H1 (cell line): ENCODE measurements around the gene TMEM151A. TPM values are rescaled to one million over a fixed set of nuclear protein-coding genes. Genes with fewer than 3 reads are reported as not detected.

Experiments used
- CTCF ChIA-PET: fragments of 300-600 bp; sonication (Branson Sonifier 250); formaldehyde crosslinking; loops from one replicate; lab custom pipeline; 2021; ENCODE audit not compliant: partially characterized antibody; lab: Charles Lee
- POLR2A ChIA-PET: fragments of 300-600 bp; sonication (Branson Sonifier 250); formaldehyde crosslinking; loops from one replicate; lab custom pipeline; 2021; ENCODE audit warnings: inconsistent platforms; ENCODE audit not compliant: partially characterized antibody; lab: Charles Lee
- DNase-seq, 2 experiments: peaks; one replicate each; pipeline versions ENCODE4 v3.0.0 to v3.0.0-alpha.2; 2010 to 2022; ENCODE audit warnings: low spot score in 2 of 2, low read depth in 1 of 2, mixed read lengths in 1 of 2
- FAIRE-seq: peaks from 2 replicates; lab custom pipeline; 2011; peaks lifted over from hg19 to GRCh38; lab: Jason Lieb, UNC
- H2AFZ ChIP-seq: 2 replicates; pipeline ENCODE4 v1.8.1; 2012; ENCODE audit warnings: low read length, inconsistent platforms
- H2AK5ac ChIP-seq: 2 replicates; pipeline ENCODE4 v1.6.1; 2013; ENCODE audit warnings: low read depth, low read length
- H2BK120ac ChIP-seq: replicated peaks from 2 replicates; pipeline ENCODE3; 2013; ENCODE audit warnings: low read depth, low read length, inconsistent platforms
- H2BK12ac ChIP-seq: 2 replicates; pipeline ENCODE4 v1.6.1; 2013; ENCODE audit warnings: low read depth, low read length
- H2BK15ac ChIP-seq: 2 replicates; pipeline ENCODE4 v1.6.1; 2013; ENCODE audit warnings: low read length
- H2BK20ac ChIP-seq: 2 replicates; pipeline ENCODE4 v1.6.1; 2013; ENCODE audit warnings: low read length
- H2BK5ac ChIP-seq: 2 replicates; pipeline ENCODE4 v1.6.1; 2013; ENCODE audit warnings: low read depth, low read length
- H3K14ac ChIP-seq: 2 replicates; pipeline ENCODE4 v1.6.1; 2013; ENCODE audit warnings: inconsistent platforms; ENCODE audit not compliant: insufficient read length
- H3K18ac ChIP-seq: 2 replicates; pipeline ENCODE4 v1.6.1; 2013; ENCODE audit warnings: low read length; ENCODE audit errors: extremely low read depth
- H3K23ac ChIP-seq: 2 replicates; pipeline ENCODE4 v1.6.1; 2013; ENCODE audit warnings: inconsistent platforms; ENCODE audit not compliant: insufficient read length
- H3K23me2 ChIP-seq: 2 replicates; pipeline ENCODE4 v1.6.1; 2013; ENCODE audit warnings: low read depth, low read length
- H3K27ac ChIP-seq: 2 replicates; pipeline ENCODE4 v1.6.1; 2011; ENCODE audit warnings: low read depth, low read length, inconsistent platforms
- H3K27me3 ChIP-seq, 4 experiments: replicated peaks in 1 of 4; 1 replicate in 1 of 4; 2 replicates in 3 of 4; pipeline versions ENCODE4 v1.6.1 to v1.8.1; 2011 to 2013; ENCODE audit warnings: low read length in 3 of 4, mild to moderate bottlenecking in 3 of 4, inconsistent platforms in 2 of 4, mixed read lengths in 2 of 4, moderate library complexity in 1 of 4; ENCODE audit not compliant: control insufficient read depth in 3 of 4, insufficient read depth in 3 of 4; ENCODE audit errors: extremely low read depth in 1 of 4
- H3K36me3 ChIP-seq, 4 experiments: 2 replicates each; pipeline versions ENCODE4 v1.6.1 to v1.8.1; 2011 to 2013; ENCODE audit warnings: mild to moderate bottlenecking in 4 of 4, low read length in 3 of 4, moderate library complexity in 2 of 4, control low read depth in 1 of 4, inconsistent platforms in 1 of 4; ENCODE audit not compliant: insufficient read depth in 4 of 4, control insufficient read depth in 2 of 4
- H3K4ac ChIP-seq: replicated peaks from 2 replicates; pipeline ENCODE3; 2013; ENCODE audit warnings: low read length, low read depth, mixed read lengths, inconsistent platforms; ENCODE audit not compliant: insufficient read length
- H3K4me1 ChIP-seq, 4 experiments: replicated peaks in 1 of 4; 1 replicate in 1 of 4; 2 replicates in 3 of 4; pipeline versions ENCODE4 v1.6.1 to v1.8.1; 2011 to 2013; ENCODE audit warnings: low read length in 3 of 4, inconsistent platforms in 2 of 4, mixed read lengths in 1 of 4; ENCODE audit not compliant: insufficient read depth in 4 of 4, control insufficient read depth in 3 of 4
- H3K4me2 ChIP-seq, 2 experiments: 2 replicates each; pipeline versions ENCODE4 v1.6.1 to v1.8.1; 2011 to 2013; ENCODE audit warnings: low read depth in 2 of 2, low read length in 2 of 2, control low read depth in 1 of 2, inconsistent platforms in 1 of 2, mild to moderate bottlenecking in 1 of 2; ENCODE audit not compliant: insufficient read depth in 1 of 2
- H3K4me3 ChIP-seq, 4 experiments: fragments of 200-600, 300-600 bp in 1 of 4; sonication (generic), shearing (Covaris generic), sonication (Bioruptor Twin) in 1 of 4; 2 replicates each; pipeline versions ENCODE4 v1.5.1 to v1.8.1; 2011 to 2016; ENCODE audit warnings: low read length in 4 of 4, low read depth in 3 of 4, control low read depth in 2 of 4, inconsistent platforms in 2 of 4, mild to moderate bottlenecking in 2 of 4, mixed read lengths in 1 of 4, moderate library complexity in 1 of 4; ENCODE audit not compliant: insufficient read depth in 2 of 4; ENCODE audit errors: extremely low read depth in 1 of 4
- H3K56ac ChIP-seq: replicated peaks from 2 replicates; pipeline ENCODE3; 2013; ENCODE audit warnings: low read depth, mild to moderate bottlenecking, mixed read lengths, low read length, inconsistent platforms; ENCODE audit not compliant: insufficient read length
- H3K79me1 ChIP-seq: 2 replicates; pipeline ENCODE4 v1.6.1; 2013; ENCODE audit warnings: low read depth, low read length, control low read depth
- H3K79me2 ChIP-seq, 2 experiments: 2 replicates each; pipeline versions ENCODE4 v1.6.1 to v1.8.1; 2012 to 2013; ENCODE audit warnings: low read length in 2 of 2, mild to moderate bottlenecking in 2 of 2, inconsistent platforms in 1 of 2; ENCODE audit not compliant: insufficient read depth in 2 of 2, control insufficient read depth in 1 of 2
- H3K9ac ChIP-seq, 4 experiments: replicated peaks in 1 of 4; 1 replicate in 1 of 4; 2 replicates in 3 of 4; pipeline versions ENCODE4 v1.6.1 to v1.8.1; 2011 to 2013; ENCODE audit warnings: low read depth in 3 of 4, low read length in 3 of 4, control low read depth in 2 of 4, mild to moderate bottlenecking in 2 of 4, moderate library complexity in 2 of 4, inconsistent platforms in 1 of 4; ENCODE audit errors: extremely low read depth in 1 of 4
- H3K9me3 ChIP-seq, 2 experiments: 2 replicates each; pipeline versions ENCODE4 v1.6.1 to v1.8.1; 2012 to 2013; ENCODE audit warnings: mild to moderate bottlenecking in 2 of 2, moderate library complexity in 2 of 2, control low read depth in 1 of 2, inconsistent platforms in 1 of 2, low read depth in 1 of 2, low read length in 1 of 2, mixed read lengths in 1 of 2; ENCODE audit not compliant: insufficient read depth in 2 of 2
- H4K20me1 ChIP-seq, 2 experiments: replicated peaks in 1 of 2; 2 replicates each; pipeline versions ENCODE3 to v1.8.1; 2011 to 2013; ENCODE audit warnings: inconsistent platforms in 2 of 2, low read length in 2 of 2, mild to moderate bottlenecking in 1 of 2; ENCODE audit not compliant: insufficient read depth in 2 of 2, control insufficient read depth in 1 of 2
- H4K5ac ChIP-seq: 2 replicates; pipeline ENCODE4 v1.6.1; 2013; ENCODE audit warnings: low read length, low read depth, mixed read lengths, inconsistent platforms; ENCODE audit not compliant: insufficient read length
- H4K8ac ChIP-seq: 2 replicates; pipeline ENCODE4 v1.8.0; 2013; ENCODE audit warnings: mild to moderate bottlenecking, moderate library complexity, low read length, inconsistent platforms; ENCODE audit not compliant: insufficient read depth; ENCODE audit errors: extremely low read depth
- H4K91ac ChIP-seq: replicated peaks from 2 replicates; pipeline ENCODE3; 2013; ENCODE audit warnings: low read length, mixed read lengths, inconsistent platforms; ENCODE audit not compliant: insufficient read length
- BACH1 ChIP-seq: IDR thresholded peaks from 2 replicates; pipeline ENCODE4 v1.6.1; 2012; ENCODE audit warnings: low read length, improper control_type of control experiment
- BCL11A ChIP-seq, 2 experiments: IDR thresholded peaks; one replicate each; pipeline ENCODE4 v1.6.1; 2011; ENCODE audit warnings: low read depth in 2 of 2, low read length in 2 of 2, mild to moderate bottlenecking in 2 of 2
- CHD2 ChIP-seq: IDR thresholded peaks from 2 replicates; pipeline ENCODE4 v1.6.1; 2012; ENCODE audit warnings: low read length, improper control_type of control experiment
- CREB1 ChIP-seq: IDR thresholded peaks from 2 replicates; pipeline ENCODE4 v1.6.1; 2012; ENCODE audit warnings: inconsistent platforms
- GABPA ChIP-seq: IDR thresholded peaks from 2 replicates; pipeline ENCODE4 v1.6.1; 2011; ENCODE audit warnings: mild to moderate bottlenecking, low read length, moderate library complexity, borderline replicate concordance; ENCODE audit not compliant: insufficient read depth
- GTF2F1 ChIP-seq: IDR thresholded peaks from 2 replicates; pipeline ENCODE4 v1.6.1; 2012; ENCODE audit warnings: low read depth, low read length, improper control_type of control experiment, borderline replicate concordance
- MAFK ChIP-seq: IDR thresholded peaks from 2 replicates; pipeline ENCODE4 v1.6.1; 2012; ENCODE audit warnings: low read depth, mild to moderate bottlenecking, improper control_type of control experiment, low read length
- RAD21 ChIP-seq, 2 experiments: IDR thresholded peaks in 1 of 2; conservative IDR thresholded peaks in 1 of 2; 2 replicates each; pipeline ENCODE4 v1.6.1; 2011; ENCODE audit warnings: low read depth in 2 of 2, low read length in 2 of 2, improper control_type of control experiment in 1 of 2, inconsistent platforms in 1 of 2, mild to moderate bottlenecking in 1 of 2, moderate library complexity in 1 of 2
- RBBP5 ChIP-seq: IDR thresholded peaks from 2 replicates; pipeline ENCODE4 v1.7.1; 2012; ENCODE audit warnings: low read depth, mild to moderate bottlenecking, inconsistent platforms, low read length, moderate library complexity, borderline replicate concordance
- TAF1 ChIP-seq: IDR thresholded peaks from 2 replicates; pipeline ENCODE4 v1.6.1; 2011; ENCODE audit warnings: mild to moderate bottlenecking, low read depth, low read length
- TAF7 ChIP-seq: optimal IDR thresholded peaks from 2 replicates; pipeline ENCODE3; 2011; ENCODE audit warnings: low read depth, mild to moderate bottlenecking, inconsistent platforms, low read length, moderate library complexity, borderline replicate concordance
- WGBS, 2 experiments: shearing (Covaris generic) in 1 of 2; methylation state at CpG; one replicate each; pipeline versions ENCODE4 v1.1.6 to v1.1.7; 2013 to 2015; ENCODE audit warnings: low lambda C conversion rate in 2 of 2, mixed read lengths in 2 of 2, inconsistent platforms in 1 of 2, low coverage in 1 of 2, missing lambda C conversion rate in 1 of 2; ENCODE audit not compliant: insufficient replicate concordance in 2 of 2, insufficient coverage in 1 of 2, insufficient read length in 1 of 2; ENCODE audit errors: extremely low coverage in 1 of 2, missing lambda C conversion rate in 1 of 2; 5-methylcytosine and 5-hydroxymethylcytosine counted together
- polyA plus RNA-seq, 7 experiments: library from polyadenylated mRNA; depleted of rRNA in 3 of 7; stranded (reverse) in 5 of 7; unstranded in 2 of 7; fragments of >200 nt in 5 of 7; fragments of 200-250 nt in 2 of 7; gene quantifications; 1 replicate in 5 of 7; 2 replicates in 1 of 7; 4 replicates in 1 of 7; pipeline versions ENCODE4 v1.2.1 to v1.2.3, GENCODE V29; 2011 to 2013; ENCODE audit warnings: missing spikeins in 2 of 7, mixed read lengths in 2 of 7
- total RNA-seq: library from RNA; stranded (reverse); fragmentation: NEBNext Ultra II Directional; extraction: Animal tissue kit (Norgen Biotek cat#: 25700); gene quantifications from 2 replicates; pipeline ENCODE4 v1.2.1, GENCODE V29; 2021
- TF ChIP-seq, protein P1 (sequence below): IDR thresholded peaks from 2 replicates; pipeline ENCODE4 v1.6.1; 2012; ENCODE audit warnings: inconsistent platforms

Gene TMEM151A
- total and polyA plus RNA-seq, 2 of the 8 experiments (the other 6 are each of a cell fraction or from before 2014, with no cell fraction given): 3.2 TPM

DNA sequence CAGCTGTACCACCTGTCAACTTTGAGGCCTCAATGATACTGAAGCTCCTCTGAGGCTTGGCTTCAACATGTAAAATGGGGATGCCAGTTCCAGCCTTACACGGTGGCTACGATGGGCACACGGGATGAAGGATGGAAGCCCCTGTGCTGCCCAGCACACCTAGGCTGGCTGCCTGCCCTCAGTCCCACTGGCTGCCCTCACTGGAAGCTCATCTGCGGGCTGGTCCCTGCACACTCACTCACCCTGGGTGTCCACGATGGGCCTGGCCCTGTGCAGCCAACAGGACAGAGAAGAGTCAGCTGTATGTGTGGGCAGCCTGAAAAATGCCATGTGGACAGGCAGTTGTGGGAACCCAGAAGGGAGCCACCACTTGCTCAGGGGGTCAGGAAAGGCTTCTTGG, 5.0 kb upstream of the TMEM151A start:
- Histone ChIP-seq H3K18ac (no peak overlapping the region), H3K4me1 (peaks cover 0 to 28% (median 10%) of the 10 kb centered on the region in 4 experiments; a peak in 5 of 7 replicates), H2AK5ac (no peak overlapping the region), H3K9ac (no peak overlapping the region), H2BK15ac (no peak overlapping the region), H4K20me1 (peaks cover 9 to 17% of the 10 kb centered on the region in 2 experiments), H3K27ac (no peak overlapping the region), H3K79me1 (peaks cover 6% of the 10 kb centered on the region), H2BK12ac (no peak overlapping the region), H3K9me3 (no peaks in the 10 kb centered on the region), H4K5ac (no peak overlapping the region), H3K4ac (no peak overlapping the region), H3K36me3 (peaks cover 0 to 2% (median 0%) of the 10 kb centered on the region in 4 experiments; a peak in 1 of 8 replicates), H3K23ac (no peak overlapping the region), H3K4me3 (no peak overlapping the region), H2BK20ac (no peak overlapping the region), H3K14ac (no peak overlapping the region), H3K27me3 (peaks cover 2 to 14% (median 12%) of the 10 kb centered on the region in 4 experiments), H3K4me2 (no peak overlapping the region), H3K56ac (no peak overlapping the region), H3K79me2 (peaks cover 0 to 9% of the 10 kb centered on the region in 2 experiments; a peak in 1 of 4 replicates), H2BK120ac (no peak overlapping the region), H2BK5ac (no peak overlapping the region), H3K23me2 (peaks cover 9% of the 10 kb centered on the region; the same call in 1 of the 2 replicates), H2AFZ (no peak overlapping the region), H4K8ac (no peak overlapping the region), H4K91ac (no peak overlapping the region)
- FAIRE-seq (no peak), DNase-seq (no peak)
- ChIA-PET CTCF (interaction anchor here (0.9 to 6.9 kb wide), 14 partner anchors 10 to 84 kb away, joined by 3 to 57 read pairs (median 5); no protein-coding TSS in a partner anchor), POLR2A (interaction anchor here (0.6 to 3.1 kb wide), 9 partner anchors 8 to 342 kb away, joined by 3 to 13 read pairs (median 4); partner anchors contain the start of genes BRMS1, RAB1B and RIN1)
- WGBS, 2 experiments: 96% methylated on average over 5 of the region's 5 CpGs; no CpG with 5 or more reads in 1 of the 2 experiments
- TF ChIP-seq, protein P1, sequence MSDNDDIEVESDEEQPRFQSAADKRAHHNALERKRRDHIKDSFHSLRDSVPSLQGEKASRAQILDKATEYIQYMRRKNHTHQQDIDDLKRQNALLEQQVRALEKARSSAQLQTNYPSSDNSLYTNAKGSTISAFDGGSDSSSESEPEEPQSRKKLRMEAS: no peak
- TF ChIP-seq GTF2F1 (no peak), BACH1 (no peak), GABPA (no peak), BCL11A (IDR thresholded peaks at IDR 0.05; ENCODE audit: low read depth in 2 of 2, low read length in 2 of 2) (no peak), TAF7 (no peak), CHD2 (no peak), RAD21 (IDR thresholded peaks at IDR 0.05 in 1 of 2, conservative IDR thresholded peaks at IDR 0.05 in 1 of 2; ENCODE audit: low read depth in 2 of 2, low read length in 2 of 2) (no peak), TAF1 (no peak), CREB1 (no peak), MAFK (no peak), RBBP5 (no peak)
